Bronchial epithelial cell (primary cell): ENCODE measurements around the gene DPP4. TPM values are rescaled to one million over a fixed set of nuclear protein-coding genes. Genes with fewer than 3 reads are reported as not detected.

Experiments
- DNase-seq: peaks from one replicate; pipeline ENCODE4 v3.0.0-alpha.2; 2010; ENCODE audit warnings: low read depth
- FAIRE-seq: peaks from 2 replicates; lab custom pipeline; 2011; peaks lifted over from hg19 to GRCh38; lab: Jason Lieb, UNC
- H3K27me3 ChIP-seq: 2 replicates; pipeline ENCODE4 v1.5.1; 2011; ENCODE audit warnings: low read length; ENCODE audit not compliant: control insufficient read depth, insufficient read depth
- H3K36me3 ChIP-seq: 2 replicates; pipeline ENCODE4 v1.5.1; 2011; ENCODE audit warnings: low read length; ENCODE audit not compliant: control insufficient read depth, insufficient read depth
- H3K4me3 ChIP-seq: 2 replicates; pipeline ENCODE4 v1.5.1; 2011; ENCODE audit warnings: mild to moderate bottlenecking, low read depth, low read length, control low read depth
- total RNA-seq: library from RNA; depleted of rRNA; stranded (reverse); fragments of >200 nt; gene quantifications from 2 replicates; pipeline ENCODE4 v1.2.1, GENCODE V29; 2014
- TF ChIP-seq, protein P1 (sequence below): IDR thresholded peaks from 2 replicates; pipeline ENCODE4 v1.5.1; 2011; ENCODE audit warnings: mild to moderate bottlenecking, moderate library complexity, low read length, control low read depth, inconsistent platforms; ENCODE audit not compliant: insufficient read depth, severe bottlenecking

The DPP4 gene
- total RNA-seq, 1 donor from 2014 or later, result 2.9 TPM

DNA sequence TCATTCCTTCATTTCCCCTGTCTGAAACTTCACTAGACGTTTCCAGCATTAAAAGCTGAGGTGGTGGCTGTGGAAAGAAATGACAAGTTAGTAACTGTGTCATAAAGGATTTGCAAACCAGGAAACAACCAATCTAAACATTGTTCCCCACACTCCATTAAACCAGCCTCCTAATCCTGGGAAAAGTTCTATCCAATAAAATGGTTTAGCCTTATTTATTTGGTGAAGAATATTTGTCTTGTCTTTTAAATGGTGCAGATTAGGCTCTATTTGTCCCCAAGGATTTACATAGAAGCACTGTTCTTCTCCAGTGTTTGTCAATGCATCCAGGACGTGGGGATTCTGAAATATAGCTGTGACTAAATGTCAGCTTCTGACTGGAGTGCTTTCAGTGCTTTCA, 10.5 kb upstream of the DPP4 start:
- H3K36me3 ChIP-seq, result no peaks in the 10 kb centered on the region
- DNase-seq (no peak), FAIRE-seq (no peak)
- H3K4me3 ChIP-seq, result no peak overlapping the region
- TF ChIP-seq, protein P1, sequence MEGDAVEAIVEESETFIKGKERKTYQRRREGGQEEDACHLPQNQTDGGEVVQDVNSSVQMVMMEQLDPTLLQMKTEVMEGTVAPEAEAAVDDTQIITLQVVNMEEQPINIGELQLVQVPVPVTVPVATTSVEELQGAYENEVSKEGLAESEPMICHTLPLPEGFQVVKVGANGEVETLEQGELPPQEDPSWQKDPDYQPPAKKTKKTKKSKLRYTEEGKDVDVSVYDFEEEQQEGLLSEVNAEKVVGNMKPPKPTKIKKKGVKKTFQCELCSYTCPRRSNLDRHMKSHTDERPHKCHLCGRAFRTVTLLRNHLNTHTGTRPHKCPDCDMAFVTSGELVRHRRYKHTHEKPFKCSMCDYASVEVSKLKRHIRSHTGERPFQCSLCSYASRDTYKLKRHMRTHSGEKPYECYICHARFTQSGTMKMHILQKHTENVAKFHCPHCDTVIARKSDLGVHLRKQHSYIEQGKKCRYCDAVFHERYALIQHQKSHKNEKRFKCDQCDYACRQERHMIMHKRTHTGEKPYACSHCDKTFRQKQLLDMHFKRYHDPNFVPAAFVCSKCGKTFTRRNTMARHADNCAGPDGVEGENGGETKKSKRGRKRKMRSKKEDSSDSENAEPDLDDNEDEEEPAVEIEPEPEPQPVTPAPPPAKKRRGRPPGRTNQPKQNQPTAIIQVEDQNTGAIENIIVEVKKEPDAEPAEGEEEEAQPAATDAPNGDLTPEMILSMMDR, result no peak
- H3K27me3 ChIP-seq, result no peaks in the 10 kb centered on the region

DNA sequence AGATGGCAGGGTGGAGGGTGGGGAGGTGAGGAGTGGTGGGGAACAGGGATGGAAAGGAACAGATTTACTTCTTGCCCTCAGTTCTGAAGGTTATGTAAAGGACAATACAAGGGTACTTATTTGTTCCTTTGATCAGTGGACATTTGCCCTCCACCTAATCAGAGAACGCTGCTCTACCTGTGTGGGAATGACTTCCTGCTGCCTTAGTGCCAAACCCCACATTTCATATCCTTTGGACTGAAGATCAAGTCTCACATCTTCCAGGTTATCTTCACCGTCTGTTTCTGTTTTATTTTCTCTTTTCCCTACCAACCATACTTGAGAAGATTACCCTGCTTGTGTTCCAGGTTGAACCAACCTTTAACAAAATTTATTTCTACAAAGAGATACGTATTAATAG, 8.7 kb upstream of the DPP4 start:
- Histone ChIP-seq H3K4me3 (no peak overlapping the region), H3K36me3 (no peaks in the 10 kb centered on the region), H3K27me3 (no peaks in the 10 kb centered on the region)
- TF ChIP-seq, protein P1, result no peak
- DNase-seq (no peak), FAIRE-seq (no peak)

DNA sequence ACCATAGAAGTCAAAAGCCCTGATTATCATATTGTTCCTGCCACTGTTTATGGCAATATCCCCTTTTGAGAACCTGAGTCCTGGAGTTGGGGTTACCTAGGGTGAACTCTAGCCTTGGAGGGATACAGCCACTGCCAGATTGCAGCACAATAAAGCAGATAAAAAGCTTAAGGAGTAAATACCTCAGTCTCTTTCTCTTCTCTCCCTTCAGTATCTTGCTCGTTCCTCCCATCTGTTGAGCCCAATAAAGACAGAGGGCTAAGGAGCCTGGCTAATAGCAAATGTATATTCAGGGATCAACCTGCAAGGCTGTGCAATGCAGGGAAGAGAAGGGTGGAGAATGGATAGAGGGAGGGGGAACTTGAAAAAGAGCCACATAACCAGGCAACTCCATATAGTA, 8.0 kb upstream of the DPP4 start:
- no peaks in the 10 kb centered on the region for H3K27me3 ChIP-seq
- FAIRE-seq (no peak), DNase-seq (no peak)

DNA sequence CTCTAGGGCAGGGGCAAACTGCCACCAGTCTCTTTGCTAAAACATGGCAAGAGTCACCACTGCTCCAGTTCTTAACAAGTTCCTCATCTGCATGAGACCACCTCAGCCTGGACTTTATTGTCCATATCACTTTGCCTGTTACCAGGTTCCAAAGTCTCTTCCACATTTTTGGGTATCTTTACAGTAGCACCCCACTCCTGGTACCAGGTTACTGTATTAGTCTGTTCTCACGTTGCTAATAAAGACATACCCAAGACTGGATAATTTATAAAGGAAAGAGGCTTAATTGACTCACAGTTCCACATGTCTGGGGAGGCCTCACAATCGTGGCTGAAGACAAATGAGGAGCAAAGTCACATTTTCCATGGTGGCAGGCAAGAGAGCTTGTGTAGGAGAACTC, 5.5 kb upstream of the DPP4 start:
- DNase-seq (no peak), FAIRE-seq (no peak)
- Histone ChIP-seq H3K27me3 (no peaks in the 10 kb centered on the region), H3K36me3 (no peaks in the 10 kb centered on the region), H3K4me3 (no peak overlapping the region)
- TF ChIP-seq, protein P1, result no peak

More for the DNA sequence above, 8.0 kb upstream of the DPP4 start:
- TF ChIP-seq, protein P1, result no peak
- Histone ChIP-seq H3K36me3 (no peaks in the 10 kb centered on the region), H3K4me3 (no peak overlapping the region)

DNA sequence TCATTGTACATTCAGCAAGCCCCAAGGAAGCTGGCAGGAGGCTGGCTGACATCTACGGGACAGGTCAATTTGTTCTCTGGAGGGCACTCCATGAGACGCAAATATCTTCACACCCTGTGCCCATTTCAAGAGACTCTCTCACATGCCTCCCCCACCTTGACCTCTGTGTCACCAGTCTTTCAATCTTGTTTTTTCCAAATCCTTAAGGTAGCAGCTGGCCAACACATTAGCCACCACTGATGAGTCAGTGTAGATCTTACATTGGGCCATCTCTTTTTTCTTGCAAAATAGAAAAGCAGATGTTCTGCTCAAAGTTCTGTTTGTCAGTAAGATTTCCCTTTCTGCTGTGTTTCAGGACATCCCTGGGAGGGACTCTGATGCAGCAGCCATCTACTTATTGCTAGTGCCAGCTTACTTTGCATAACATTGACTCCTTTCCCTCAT, 1.7 kb upstream of the DPP4 start:
- Histone ChIP-seq H3K36me3 (no peaks in the 10 kb centered on the region), H3K4me3 (no peak overlapping the region), H3K27me3 (peaks cover 5% of the 10 kb centered on the region)
- TF ChIP-seq, protein P1, result no peak
- no peak for DNase-seq
- FAIRE-seq, result no peak
